Metanephros (tissue), 2 donors: ENCODE results near the gene DRC7. TPM values are rescaled to one million over a fixed set of nuclear protein-coding genes. Genes with fewer than 3 reads are reported as not detected.

ENCODE experiments used
- small RNA-seq: library from RNA; depleted of rRNA; stranded (forward); fragments of <200 nt; gene quantifications from one replicate; pipeline ENCODE3, GENCODE V24; 2014; ENCODE audit warnings: low replicate concordance
- total RNA-seq: library from RNA; depleted of rRNA; stranded (reverse); fragments of >200 nt; gene quantifications from one replicate; pipeline ENCODE4 v1.2.3, GENCODE V29; 2014

The DRC7 gene, protein sequence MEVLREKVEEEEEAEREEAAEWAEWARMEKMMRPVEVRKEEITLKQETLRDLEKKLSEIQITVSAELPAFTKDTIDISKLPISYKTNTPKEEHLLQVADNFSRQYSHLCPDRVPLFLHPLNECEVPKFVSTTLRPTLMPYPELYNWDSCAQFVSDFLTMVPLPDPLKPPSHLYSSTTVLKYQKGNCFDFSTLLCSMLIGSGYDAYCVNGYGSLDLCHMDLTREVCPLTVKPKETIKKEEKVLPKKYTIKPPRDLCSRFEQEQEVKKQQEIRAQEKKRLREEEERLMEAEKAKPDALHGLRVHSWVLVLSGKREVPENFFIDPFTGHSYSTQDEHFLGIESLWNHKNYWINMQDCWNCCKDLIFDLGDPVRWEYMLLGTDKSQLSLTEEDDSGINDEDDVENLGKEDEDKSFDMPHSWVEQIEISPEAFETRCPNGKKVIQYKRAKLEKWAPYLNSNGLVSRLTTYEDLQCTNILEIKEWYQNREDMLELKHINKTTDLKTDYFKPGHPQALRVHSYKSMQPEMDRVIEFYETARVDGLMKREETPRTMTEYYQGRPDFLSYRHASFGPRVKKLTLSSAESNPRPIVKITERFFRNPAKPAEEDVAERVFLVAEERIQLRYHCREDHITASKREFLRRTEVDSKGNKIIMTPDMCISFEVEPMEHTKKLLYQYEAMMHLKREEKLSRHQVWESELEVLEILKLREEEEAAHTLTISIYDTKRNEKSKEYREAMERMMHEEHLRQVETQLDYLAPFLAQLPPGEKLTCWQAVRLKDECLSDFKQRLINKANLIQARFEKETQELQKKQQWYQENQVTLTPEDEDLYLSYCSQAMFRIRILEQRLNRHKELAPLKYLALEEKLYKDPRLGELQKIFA
- 1.8 TPM for total RNA-seq

DNA sequence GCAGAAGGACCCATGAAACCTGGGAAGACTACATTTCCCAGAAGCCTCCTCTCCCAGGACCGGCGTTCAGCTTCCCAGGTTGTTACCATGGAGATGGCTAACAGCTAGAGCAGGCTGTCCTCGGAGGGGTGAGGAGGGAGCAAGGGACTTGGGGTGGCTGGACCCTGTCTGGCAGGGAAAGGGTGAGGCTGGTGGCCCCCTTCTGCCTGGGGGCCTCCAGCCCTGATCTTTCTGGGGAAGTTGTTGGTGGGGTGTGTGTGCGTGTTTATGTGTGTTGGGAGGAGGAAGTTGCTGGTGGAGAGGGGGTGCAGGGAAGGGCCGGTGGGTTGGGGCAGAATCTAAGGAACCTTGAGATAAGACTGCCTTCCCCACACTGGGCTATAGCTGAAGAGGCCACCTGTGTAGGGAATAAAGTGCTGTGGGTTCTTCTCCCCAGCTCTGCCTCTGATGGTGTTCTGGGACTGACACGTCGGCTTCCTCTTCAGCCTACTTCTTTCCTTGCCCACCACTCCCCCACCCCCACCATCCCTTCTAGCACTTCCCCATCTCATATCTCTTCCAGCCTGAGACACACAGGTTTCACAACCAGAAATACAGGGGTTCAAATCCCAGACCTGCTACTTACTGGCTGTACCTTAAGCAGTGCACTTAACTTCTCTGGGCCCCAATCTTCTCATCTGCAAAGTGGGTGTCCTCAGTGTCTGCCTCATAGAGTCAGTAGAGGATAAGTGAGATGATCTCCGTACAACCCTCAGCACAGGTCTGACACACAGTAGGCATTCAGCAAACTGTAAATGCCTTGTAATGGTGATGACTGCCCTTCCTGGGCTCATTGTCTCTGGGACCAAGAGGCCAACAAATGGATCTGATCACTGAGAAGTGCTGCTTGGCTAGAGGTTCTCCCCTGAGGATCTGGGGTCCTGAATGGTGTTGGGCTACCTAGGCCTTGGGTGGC is at the start of gene DRC7:
TSS of gene DRC7 (plus strand) at position 82 of the 955 bp plus-strand sequence. CDS start 3,144 bp downstream, outside the sequence.

DNA sequence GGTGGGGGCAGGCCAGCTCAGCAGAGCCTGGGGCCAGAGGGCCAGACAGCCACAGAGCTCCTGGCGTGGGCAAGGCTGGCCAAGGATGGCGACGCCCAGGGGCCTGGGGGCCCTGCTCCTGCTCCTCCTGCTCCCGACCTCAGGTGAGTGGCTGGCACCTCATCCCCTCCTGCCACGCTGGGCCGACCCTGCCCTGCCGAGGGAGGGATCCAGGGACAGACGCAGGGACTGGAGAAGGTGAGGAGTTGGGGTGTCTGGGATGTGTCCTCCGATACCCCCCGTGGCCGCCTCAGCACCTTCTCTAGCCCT is 26.4 kb upstream of the DRC7 start, which contains the start of gene ADGRG3:
TSS of gene ADGRG3 (plus strand) at position 44 of the 309 bp plus-strand sequence. CDS start at position 86, 42 bp downstream.

DNA sequence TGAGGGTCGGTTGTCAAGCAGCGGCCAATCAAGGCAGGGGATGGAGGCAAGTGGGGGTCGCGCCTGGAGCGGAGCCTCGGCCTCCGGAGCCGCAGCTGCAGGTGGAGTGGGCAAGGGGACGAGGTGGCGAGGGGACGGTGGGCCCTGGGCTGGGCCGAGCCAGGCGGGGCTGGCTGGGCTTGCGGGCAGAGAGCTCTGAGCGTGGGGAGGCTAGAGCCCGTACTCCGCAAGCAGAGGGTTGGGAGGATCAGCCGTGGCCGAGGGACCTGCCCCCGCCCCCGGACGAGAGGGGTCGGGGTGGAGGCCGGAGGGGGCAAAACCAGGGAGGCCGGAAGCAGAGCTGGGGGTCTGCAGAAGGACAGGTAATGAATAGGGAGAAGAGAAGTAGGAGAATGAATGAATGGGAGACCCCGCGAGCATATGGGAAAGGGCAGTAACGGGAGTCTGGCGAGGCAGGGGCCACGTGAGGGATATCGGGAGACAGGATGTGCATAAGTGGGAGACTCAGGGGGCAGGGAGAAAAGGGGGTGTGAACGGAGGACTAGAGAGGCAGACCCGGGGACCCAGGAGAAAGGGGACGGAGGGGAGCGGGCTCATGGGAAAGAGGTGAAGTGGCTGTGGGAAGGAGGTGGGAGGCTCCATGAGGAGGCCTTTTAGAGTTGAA is 41.3 kb downstream of the DRC7 start, which contains the start of gene KATNB1:
TSS of gene KATNB1 (plus strand) at position 16 of the 664 bp plus-strand sequence. CDS start 1,474 bp downstream, outside the sequence.

Small RNA genes lying within 50 kb of the gene (small RNA-seq; reads per million reads assigned to genes)
- gene MIR6772: not detected

Other genes starting within 250 kb of the DRC7 start
- 47.7 TPM for gene CIAPIN1, start 247.4 kb upstream of the DRC7 start, total RNA-seq
- 77.0 TPM for gene COQ9, start 247.3 kb upstream of the DRC7 start, total RNA-seq
- 91.0 TPM for gene POLR2C, start 232.1 kb upstream of the DRC7 start, total RNA-seq
- gene DOK4, start 208.3 kb upstream of the DRC7 start, total RNA-seq: 25.6 TPM
- gene CCDC102A, start 158.2 kb upstream of the DRC7 start, total RNA-seq: 15.4 TPM
- gene ADGRG5, start 152.2 kb upstream of the DRC7 start, total RNA-seq: 0.70 TPM
- 66.2 TPM for gene ADGRG1, start 66.2 kb upstream of the DRC7 start, total RNA-seq
- 5.0 TPM for gene ADGRG3, start 26.5 kb upstream of the DRC7 start, total RNA-seq
- gene KATNB1, start 41.0 kb downstream of the DRC7 start, total RNA-seq: 21.7 TPM
- gene KIFC3, start 107.7 kb downstream of the DRC7 start, total RNA-seq: 92.7 TPM